GM12801 (cell line): Measurements from ENCODE around the gene PIGT.

Source experiments
- TF ChIP-seq, protein P1 (sequence below): IDR thresholded peaks from one replicate; pipeline ENCODE4 v1.5.1; 2011; ENCODE audit warnings: control low read depth; ENCODE audit not compliant: insufficient read length; ENCODE audit errors: extremely low read depth

PIGT gene

DNA sequence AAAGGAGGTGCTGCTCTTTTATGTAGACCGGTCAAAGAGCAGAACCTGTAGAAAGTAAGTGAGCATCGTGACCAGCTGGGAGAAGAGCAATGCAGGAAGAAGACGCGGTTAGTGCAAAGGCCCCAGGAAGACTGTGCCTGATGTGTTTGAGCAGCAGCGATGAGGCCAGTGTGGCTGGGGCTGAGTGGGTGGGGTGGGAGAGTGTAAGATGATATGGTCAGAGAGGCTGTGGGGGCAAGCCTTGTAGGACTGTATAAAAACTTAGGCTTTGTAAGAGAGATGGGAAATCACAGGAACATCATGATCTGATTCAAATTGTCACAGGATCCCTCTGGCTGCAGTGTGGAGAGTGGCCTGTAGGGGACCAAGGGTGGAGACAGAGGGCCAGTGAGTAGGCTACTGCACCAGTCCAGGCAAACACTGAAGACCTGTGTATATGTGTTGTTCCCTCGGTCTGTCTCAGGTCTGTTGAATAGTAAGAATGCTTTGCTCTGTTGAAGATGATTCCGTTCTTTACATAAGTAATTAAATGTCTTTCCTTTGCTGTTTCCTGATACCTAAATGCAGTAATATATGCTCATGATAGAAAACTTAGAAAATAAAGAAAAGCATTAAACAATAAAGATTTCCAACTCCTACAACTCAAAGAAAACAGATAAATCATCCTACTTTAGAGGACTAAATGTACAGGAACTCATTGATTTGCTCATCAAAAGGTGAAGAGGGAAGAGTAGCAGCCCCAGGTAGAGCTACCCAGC, 30.0 kb downstream of the PIGT start:
- TF ChIP-seq, protein P1, sequence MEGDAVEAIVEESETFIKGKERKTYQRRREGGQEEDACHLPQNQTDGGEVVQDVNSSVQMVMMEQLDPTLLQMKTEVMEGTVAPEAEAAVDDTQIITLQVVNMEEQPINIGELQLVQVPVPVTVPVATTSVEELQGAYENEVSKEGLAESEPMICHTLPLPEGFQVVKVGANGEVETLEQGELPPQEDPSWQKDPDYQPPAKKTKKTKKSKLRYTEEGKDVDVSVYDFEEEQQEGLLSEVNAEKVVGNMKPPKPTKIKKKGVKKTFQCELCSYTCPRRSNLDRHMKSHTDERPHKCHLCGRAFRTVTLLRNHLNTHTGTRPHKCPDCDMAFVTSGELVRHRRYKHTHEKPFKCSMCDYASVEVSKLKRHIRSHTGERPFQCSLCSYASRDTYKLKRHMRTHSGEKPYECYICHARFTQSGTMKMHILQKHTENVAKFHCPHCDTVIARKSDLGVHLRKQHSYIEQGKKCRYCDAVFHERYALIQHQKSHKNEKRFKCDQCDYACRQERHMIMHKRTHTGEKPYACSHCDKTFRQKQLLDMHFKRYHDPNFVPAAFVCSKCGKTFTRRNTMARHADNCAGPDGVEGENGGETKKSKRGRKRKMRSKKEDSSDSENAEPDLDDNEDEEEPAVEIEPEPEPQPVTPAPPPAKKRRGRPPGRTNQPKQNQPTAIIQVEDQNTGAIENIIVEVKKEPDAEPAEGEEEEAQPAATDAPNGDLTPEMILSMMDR: peak; percentile 28

DNA sequence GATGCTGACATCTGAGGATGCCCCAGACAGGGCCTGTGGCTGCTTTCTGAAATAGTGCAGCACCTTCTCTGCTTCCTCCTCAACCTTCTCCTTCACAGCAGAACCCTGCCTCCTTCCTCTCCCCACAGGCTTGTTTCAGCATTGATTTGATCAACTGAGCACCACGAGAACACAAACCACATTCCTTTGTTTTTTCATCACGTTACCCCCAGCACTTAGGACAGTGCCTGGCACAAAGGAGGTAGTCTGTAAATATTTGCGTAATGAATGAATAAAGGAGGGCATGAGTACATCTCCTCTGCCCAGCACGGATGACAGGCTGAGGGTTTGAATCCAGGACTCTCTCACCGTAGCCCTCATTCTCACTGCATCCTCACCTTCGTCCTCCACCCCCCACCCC, 32.3 kb downstream of the PIGT start:
- TF ChIP-seq, protein P1: no peak

DNA sequence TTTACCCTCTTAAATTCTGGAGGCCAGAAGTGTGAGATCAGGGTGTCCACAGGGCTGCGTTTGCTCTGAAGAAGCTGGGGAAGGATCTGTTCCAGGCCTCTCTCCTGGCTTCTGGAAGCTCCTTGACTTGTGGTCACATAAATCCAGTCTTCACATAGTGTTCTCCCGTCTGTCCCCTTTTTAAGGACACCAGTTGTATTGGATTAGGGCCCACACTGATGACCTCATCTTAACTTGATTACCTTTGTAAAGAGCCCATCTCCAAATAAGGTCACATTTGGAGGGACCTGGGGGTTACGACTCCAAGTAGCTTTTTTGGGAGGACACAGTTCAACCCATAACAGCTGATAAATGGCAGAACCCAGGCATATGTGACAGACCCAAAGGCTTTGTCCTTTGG, 33.6 kb downstream of the PIGT start:
- TF ChIP-seq, protein P1: no peak

DNA sequence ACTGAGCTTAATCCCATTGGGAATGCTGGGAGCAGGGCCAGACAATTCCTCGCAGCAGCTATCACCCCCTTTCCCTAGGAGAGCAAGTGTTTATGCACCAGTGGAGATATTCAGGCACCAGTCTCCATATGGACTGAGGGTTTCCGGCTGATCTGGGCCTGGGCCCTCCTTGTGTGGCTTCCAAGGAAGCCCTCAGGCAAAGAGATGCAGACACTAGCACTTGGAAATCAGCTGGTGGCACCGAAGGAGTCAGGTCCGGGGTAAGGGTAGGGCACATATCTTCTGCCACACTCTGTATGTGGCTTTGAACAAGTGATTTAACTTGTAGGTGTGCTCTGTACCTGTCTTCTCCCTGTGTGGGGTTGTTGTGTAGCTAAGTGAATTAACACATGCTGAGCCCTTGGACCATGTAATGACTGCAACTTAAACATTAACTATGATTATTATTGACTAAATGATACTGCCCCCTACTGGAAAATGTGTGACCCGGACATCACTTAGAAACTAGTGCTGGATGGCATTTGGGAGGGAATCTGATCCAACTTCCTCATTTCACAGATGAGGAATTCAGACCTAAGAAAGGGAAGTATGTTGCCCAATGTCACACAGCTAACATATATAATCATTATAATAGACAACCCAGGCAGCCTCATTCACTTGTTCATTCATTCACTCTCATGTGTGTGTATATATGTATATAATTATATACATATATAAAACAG, 34.3 kb downstream of the PIGT start:
- TF ChIP-seq, protein P1: no peak

DNA sequence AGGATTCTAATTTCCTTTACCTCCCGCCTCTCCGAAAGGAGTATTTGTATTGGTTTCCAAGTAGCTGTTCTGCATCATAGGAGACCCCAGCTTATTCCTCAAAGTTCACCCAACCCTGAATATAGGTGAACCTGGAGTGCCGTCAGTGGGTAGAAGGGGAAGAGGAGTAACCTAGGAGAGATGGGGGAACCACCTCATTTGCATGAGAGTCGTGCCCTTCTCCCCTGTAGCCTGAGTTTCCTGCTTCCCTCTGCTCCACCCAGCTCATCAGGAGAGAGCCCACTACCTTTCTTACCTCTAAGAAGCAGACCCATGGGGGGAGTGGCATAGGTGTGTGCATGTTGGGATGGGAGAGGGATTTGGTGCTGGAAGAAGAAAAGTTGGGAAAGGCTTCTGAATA, 36.3 kb downstream of the PIGT start:
- TF ChIP-seq, protein P1: no peak

DNA sequence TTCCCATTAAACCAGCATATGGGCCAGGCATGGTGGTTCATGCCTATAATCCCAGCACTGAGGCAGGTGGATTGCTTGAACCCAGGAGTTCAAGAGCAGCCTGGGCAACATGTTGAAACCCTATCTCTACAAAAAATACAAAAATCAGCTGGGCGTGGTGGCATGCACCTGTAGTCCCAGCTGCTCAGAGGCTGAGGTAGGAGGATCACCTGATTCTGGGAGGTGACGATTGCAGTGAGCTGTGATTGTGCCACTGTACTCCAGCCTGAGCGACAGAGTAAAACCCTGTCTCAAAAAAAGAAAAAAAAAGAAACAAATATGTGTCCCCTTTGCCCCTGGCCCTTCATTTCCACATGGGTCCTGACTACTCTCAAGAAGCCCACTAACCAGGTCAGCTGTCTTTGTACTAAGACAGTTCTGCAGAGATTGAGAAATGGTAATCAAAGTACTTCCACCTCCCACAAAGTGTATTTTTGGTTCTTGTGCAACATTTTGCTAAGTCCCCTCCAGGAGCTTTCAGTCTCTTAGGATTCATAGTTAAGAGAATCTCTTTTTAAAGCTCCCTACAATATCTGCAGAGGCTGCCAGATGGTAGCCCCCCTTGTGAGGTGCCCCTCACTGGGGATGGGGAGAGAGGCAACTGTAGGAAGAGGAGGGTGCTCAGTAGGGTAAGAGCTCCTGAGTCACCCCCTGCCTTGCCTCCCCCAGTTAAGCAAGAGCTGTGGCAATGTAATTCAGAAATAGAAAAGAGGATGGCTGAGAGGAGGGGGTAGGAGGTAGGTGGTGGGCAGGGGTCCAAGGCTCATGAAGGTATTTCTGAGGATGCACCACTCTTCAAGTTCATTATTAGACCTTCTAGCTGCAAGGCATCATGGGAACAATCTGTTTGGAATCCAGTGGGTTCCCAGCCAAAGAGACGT, 37.1 kb downstream of the PIGT start:
- TF ChIP-seq, protein P1: no peak

DNA sequence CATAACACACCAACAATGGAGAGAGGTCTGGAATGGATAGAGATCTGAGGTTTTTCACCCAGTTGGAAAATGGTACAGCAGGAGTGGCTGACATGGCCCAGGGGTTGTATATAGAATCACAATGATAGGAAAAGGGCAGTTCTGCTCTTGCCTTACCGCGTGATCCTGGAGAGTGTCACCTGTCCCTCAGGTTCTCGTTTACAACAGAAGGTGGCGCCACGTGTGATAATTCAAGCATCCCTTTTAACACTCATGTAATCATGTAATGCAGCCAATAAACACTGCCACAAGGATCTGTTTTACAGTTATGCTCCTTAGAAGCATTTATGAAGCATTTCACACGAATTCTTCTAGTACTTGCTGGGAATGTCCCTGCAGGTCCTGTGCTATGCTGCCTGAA, 40.7 kb downstream of the PIGT start:
- TF ChIP-seq, protein P1: no peak
